HG03565 (cell line): ENCODE measurements around the gene ALPK1.
"Not testable (repeated sequence)": the region's sequence is repeated elsewhere in the genome, so short reads cannot be mapped to it uniquely, and the experiment has no call there.

Experiments
- ATAC-seq: cut with Tn5 transposase; IDR thresholded peaks from one replicate; pipeline ENCODE4 v1.9.1; 2021; ENCODE audit warnings: mild to moderate bottlenecking, moderate library complexity; ENCODE audit not compliant: unreplicated experiment

The ALPK1 gene

GRCh38 chr4:112448306-112449132 is 151.3 kb downstream of the ALPK1 start:
- no peak for ATAC-seq

GRCh38 chr4:112449708-112450107 is 152.5 kb downstream of the ALPK1 start:
- no peak for ATAC-seq

GRCh38 chr4:112451104-112451503 is 153.9 kb downstream of the ALPK1 start:
- no peak for ATAC-seq

GRCh38 chr4:112451831-112452230 is 154.7 kb downstream of the ALPK1 start:
- no peak for ATAC-seq

GRCh38 chr4:112453321-112453720 is 156.2 kb downstream of the ALPK1 start:
- ATAC-seq, result no peak

GRCh38 chr4:112472318-112472717 is 175.1 kb downstream of the ALPK1 start:
- ATAC-seq, result no peak

GRCh38 chr4:112473985-112474384 is 176.8 kb downstream of the ALPK1 start:
- no peak for ATAC-seq

- no peak for ATAC-seq
Measured at GRCh38 chr4:112485930-112486329, 188.8 kb downstream of the ALPK1 start.

- not testable (repeated sequence) for ATAC-seq
Measured at GRCh38 chr4:112490808-112491207, 193.6 kb downstream of the ALPK1 start.
